ENCODE results near the gene MAML2. TPM values are rescaled to one million over a fixed set of nuclear protein-coding genes. Genes with fewer than 3 reads are reported as not detected.

The MAML2 gene
- total and polyA plus RNA-seq, 2 experiments from 2014 or later: 2.0 to 7.1 TPM

GRCh38 chr11:96090711-96091110, 252.3 kb downstream of the MAML2 start (continued):
- TF ChIP-seq REST (IDR thresholded peaks at IDR 0.05; ENCODE audit: unreplicated experiment) (no peak), POLR2AphosphoS5 (IDR thresholded peaks at IDR 0.05; ENCODE audit: low read depth) (no peak), EZH2 (IDR thresholded peaks at IDR 0.05; ENCODE audit: low read depth, unreplicated experiment) (no peak), STAT1 (IDR thresholded peaks at IDR 0.05; ENCODE audit: unreplicated experiment) (no peak), CREB1 (CRISPR knock-in tag; IDR thresholded peaks at IDR 0.05; ENCODE audit: low read depth) (no peak), ZNF114 (CRISPR knock-in tag; IDR thresholded peaks at IDR 0.05) (no peak)

GRCh38 chr11:96088914-96089313, 254.1 kb downstream of the MAML2 start:
- H3K27ac Mint-ChIP-seq: no peak overlapping the region
- H3K9me3 Mint-ChIP-seq: no peaks in the 10 kb centered on the region
- peaks cover 20% of the 10 kb centered on the region for H3K4me1 Mint-ChIP-seq
- no peak overlapping the region for H2AFZ ChIP-seq
- H3K79me2 ChIP-seq (replicated peaks; ENCODE audit: insufficient read depth): no peaks in the 10 kb centered on the region
- DNase-seq (ENCODE audit: low spot score): no peak
- no peak overlapping the region for H3K27ac ChIP-seq (ENCODE audit: low read depth)
- no peaks in the 10 kb centered on the region for H3K36me3 ChIP-seq (ENCODE audit: insufficient read depth)
- 0 out of 2 replicates have a peak, but pooled peaks cover under 1% of the 10 kb centered on the region for H3K9me2 ChIP-seq (ENCODE audit: insufficient read depth)
- no peak for ATAC-seq
- H3F3A ChIP-seq (replicated peaks; ENCODE audit: low read depth): no peaks in the 10 kb centered on the region
- H3K4me3 Mint-ChIP-seq: no peak overlapping the region
- no peak overlapping the region for H3K4me2 ChIP-seq
- H4K20me1 ChIP-seq (replicated peaks; ENCODE audit: insufficient read depth): no peaks in the 10 kb centered on the region
- no peaks in the 10 kb centered on the region for H3K27me3 ChIP-seq (ENCODE audit: insufficient read depth)
- no peaks in the 10 kb centered on the region for H3K36me3 Mint-ChIP-seq (ENCODE audit: low read depth)
- peaks cover 24% of the 10 kb centered on the region for H3K4me1 ChIP-seq (ENCODE audit: insufficient read depth)
- H3K4me3 ChIP-seq: no peak overlapping the region
- H3K27me3 Mint-ChIP-seq (ENCODE audit: insufficient read depth, low read depth, poor library complexity): no peaks in the 10 kb centered on the region
- TF ChIP-seq EZH2 (IDR thresholded peaks at IDR 0.05; ENCODE audit: low read depth, unreplicated experiment): no peak
- no peak for TF ChIP-seq ZNF114 (CRISPR knock-in tag; IDR thresholded peaks at IDR 0.05)
- TF ChIP-seq ZNF462 (CRISPR knock-in tag; IDR thresholded peaks at IDR 0.05): no peak
- no peak for TF ChIP-seq EZH2phosphoT487 (IDR thresholded peaks at IDR 0.05; ENCODE audit: unreplicated experiment)
- TF ChIP-seq ZNF331 (CRISPR knock-in tag; IDR thresholded peaks at IDR 0.05; ENCODE audit: low read depth): no peak
- TF ChIP-seq JUNB (IDR thresholded peaks at IDR 0.05; ENCODE audit: unreplicated experiment): no peak
- TF ChIP-seq CREB1 (CRISPR knock-in tag; IDR thresholded peaks at IDR 0.05; ENCODE audit: low read depth): no peak
- no peak for TF ChIP-seq NANOG (IDR thresholded peaks at IDR 0.05; ENCODE audit: borderline replicate concordance)
- TF ChIP-seq CTCF (conservative IDR thresholded peaks at IDR 0.05; ENCODE audit: low read depth in 2 of 2): no peak
- no peak for TF ChIP-seq ETS1 (IDR thresholded peaks at IDR 0.05)

Measured in GM23338 (cell line).